Adrenal gland (tissue), 12 donors: ENCODE data around the gene STK32C. TPM values are rescaled to one million over a fixed set of nuclear protein-coding genes. Genes with fewer than 3 reads are reported as not detected.
A peak's percentile ranks its signal among the peaks of the same experiment; 100 is the strongest.
"Not testable (repeated sequence)": the region's sequence is repeated elsewhere in the genome, so short reads cannot be mapped to it uniquely, and the experiment has no call there.

Source experiments
- DNase-seq, 7 donors: peaks; one replicate each; pipeline ENCODE4 v3.0.0-alpha.2; 2019 to 2020
- H3K27ac ChIP-seq, 5 donors: fragments of 200-600 bp; sonication (generic) in 4 of 5; 1 replicate in 3 of 5; 2 replicates in 2 of 5; pipeline versions ENCODE4 v1.5.1 to v1.8.0; 2016 to 2020; ENCODE audit warnings: mild to moderate bottlenecking in 1 of 5
- H3K27me3 ChIP-seq: fragments of 200-600 bp; 2 replicates; pipeline ENCODE4 v1.8.0; 2021
- H3K36me3 ChIP-seq, 2 donors: fragments of 200-600 bp; replicated peaks in 1 of 2; 1 replicate in 1 of 2; 2 replicates in 1 of 2; pipeline versions ENCODE4 v1.5.1 to v1.8.0; 2018 to 2022
- H3K4me1 ChIP-seq, 2 donors: fragments of 200-600 bp; replicated peaks in 1 of 2; 1 replicate in 1 of 2; 2 replicates in 1 of 2; pipeline versions ENCODE4 v1.5.1 to v1.8.0; 2018 to 2021
- H3K4me3 ChIP-seq, 4 donors: fragments of 200-600 bp; sonication (generic) in 3 of 4; one replicate each; pipeline ENCODE4 v1.5.1; 2016 to 2018
- H3K9me3 ChIP-seq, 3 donors: fragments of 200-600 bp; sonication (generic) in 1 of 3; replicated peaks in 1 of 3; 1 replicate in 2 of 3; 2 replicates in 1 of 3; pipeline versions ENCODE4 v1.5.1 to v1.8.0; 2016 to 2021
- POLR2A ChIP-seq, 2 donors: fragments of 450-650 bp; IDR thresholded peaks; one replicate each; pipeline ENCODE4 v1.6.1; 2017; ENCODE audit warnings: antibody characterized with exemption in 2 of 2, mild to moderate bottlenecking in 2 of 2, moderate library complexity in 1 of 2
- WGBS, 4 donors: extraction: QIAGEN DNeasy Blood & Tissue Kit in 2 of 4; methylation state at CpG; one replicate each; pipeline versions ENCODE4 v1.1.5 to v1.1.7; 2013 to 2017; 5-methylcytosine and 5-hydroxymethylcytosine counted together
- intact Hi-C, 2 donors: fragments of 100-400 bp; cut with DNase I; formaldehyde crosslinking; loops; one replicate each; pipeline versions ENCODE4 v1.14.1 to v1.15.0; 2022 to 2023
- polyA plus RNA-seq, 3 donors: library from polyadenylated mRNA; stranded (reverse); fragments of 200-250 nt in 2 of 3; fragments of 350-450 nt in 1 of 3; fragmentation: Illumina TruSeq in 1 of 3; extraction: RNeasy Lipid Tissue Mini Kit (QIAGEN cat#74804) in 1 of 3; gene quantifications; one replicate each; pipeline ENCODE4 v1.2.3, GENCODE V29; 2013 to 2014
- total RNA-seq, 9 donors: library from RNA; depleted of rRNA in 4 of 9; stranded (reverse); fragments of >200 nt in 4 of 9; fragments of 120-200 nt in 1 of 9; fragmentation: NEBNext Ultra II Directional in 1 of 9; extraction: Animal tissue kit (Norgen Biotek cat#: 25700) in 1 of 9; gene quantifications; one replicate each; pipeline versions ENCODE4 v1.1.0 to v1.2.4, GENCODE V29; 2013 to 2023
- TF ChIP-seq, protein P1 (sequence below), 6 experiments: fragments of 450-650 bp in 4 of 6; fragments of 200-600 bp in 2 of 6; sonication (generic) in 1 of 6; IDR thresholded peaks; 1 replicate in 5 of 6; 2 replicates in 1 of 6; pipeline versions ENCODE4 v1.5.1 to v1.8.0; 2016 to 2021; ENCODE audit warnings: antibody characterized with exemption in 6 of 6, mild to moderate bottlenecking in 2 of 6, moderate library complexity in 1 of 6
- donor health status: healthy with polysubstance abuse.
- donor health status: Bipolar disorder and iron deficiency.
- donor health status: DM: yes; HTN: yes; CAD: no.
- donor health status: DM: no; HTN: no; CAD: no.
- donor health status: DM: no; HTN: no; CAD: no.
- donor health status: DM: yes; HTN: yes; CAD: no.

STK32C gene
- total and polyA plus RNA-seq, 12 donors: 2.8 to 36.5 (median 15.9) TPM

DNA sequence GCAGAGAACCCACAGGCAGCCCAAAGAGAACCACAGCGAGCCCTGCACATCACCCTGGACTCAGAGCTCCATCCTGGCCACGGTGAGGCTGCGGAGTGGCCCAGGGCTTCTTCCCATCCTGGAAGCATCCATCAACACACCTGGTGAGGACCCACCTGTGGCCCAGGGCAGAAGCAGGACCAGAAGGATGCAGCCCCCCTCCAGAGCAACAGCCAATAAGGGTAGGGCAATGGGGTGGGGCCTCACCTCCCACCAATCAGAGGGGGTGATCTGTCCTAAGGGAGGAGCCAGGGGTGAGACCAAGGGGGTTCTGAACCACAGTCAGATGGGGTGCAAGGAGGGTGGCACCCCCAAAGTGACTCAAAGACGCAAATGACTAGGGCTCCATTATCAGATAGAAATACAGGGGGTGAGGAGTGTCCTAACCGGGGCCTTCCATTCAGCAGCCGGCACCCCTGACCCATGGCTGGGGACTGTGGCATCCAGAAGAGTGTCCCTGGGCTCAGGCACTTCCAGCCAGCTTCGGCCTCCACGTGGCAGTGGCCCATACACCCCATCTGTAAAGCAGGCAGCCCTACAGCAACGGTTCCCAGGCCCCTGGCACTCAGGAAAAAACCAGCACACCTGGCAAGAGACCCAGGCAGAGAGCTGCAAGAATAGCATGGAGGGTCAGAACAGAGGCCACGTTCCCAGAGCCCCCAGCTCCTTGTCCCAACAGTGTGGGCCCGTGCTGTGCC, 36.9 kb downstream of the STK32C start:
- Histone ChIP-seq H3K27me3 (no peaks in the 10 kb centered on the region), H3K9me3 (no peaks in the 10 kb centered on the region), H3K4me3 (no peak overlapping the region), H3K36me3 (no peaks in the 10 kb centered on the region), H3K4me1 (peaks cover 0 to 5% of the 10 kb centered on the region in 2 donors), H3K27ac (no peak overlapping the region)
- WGBS, 4 donors: 69 to 98% (median 88%) methylated on average over 5 to 11 of the region's 11 CpGs
- DNase-seq: no peak
- intact Hi-C loops: no loop called here
- no peak for TF ChIP-seq POLR2A (IDR thresholded peaks at IDR 0.05)
- TF ChIP-seq, protein P1, sequence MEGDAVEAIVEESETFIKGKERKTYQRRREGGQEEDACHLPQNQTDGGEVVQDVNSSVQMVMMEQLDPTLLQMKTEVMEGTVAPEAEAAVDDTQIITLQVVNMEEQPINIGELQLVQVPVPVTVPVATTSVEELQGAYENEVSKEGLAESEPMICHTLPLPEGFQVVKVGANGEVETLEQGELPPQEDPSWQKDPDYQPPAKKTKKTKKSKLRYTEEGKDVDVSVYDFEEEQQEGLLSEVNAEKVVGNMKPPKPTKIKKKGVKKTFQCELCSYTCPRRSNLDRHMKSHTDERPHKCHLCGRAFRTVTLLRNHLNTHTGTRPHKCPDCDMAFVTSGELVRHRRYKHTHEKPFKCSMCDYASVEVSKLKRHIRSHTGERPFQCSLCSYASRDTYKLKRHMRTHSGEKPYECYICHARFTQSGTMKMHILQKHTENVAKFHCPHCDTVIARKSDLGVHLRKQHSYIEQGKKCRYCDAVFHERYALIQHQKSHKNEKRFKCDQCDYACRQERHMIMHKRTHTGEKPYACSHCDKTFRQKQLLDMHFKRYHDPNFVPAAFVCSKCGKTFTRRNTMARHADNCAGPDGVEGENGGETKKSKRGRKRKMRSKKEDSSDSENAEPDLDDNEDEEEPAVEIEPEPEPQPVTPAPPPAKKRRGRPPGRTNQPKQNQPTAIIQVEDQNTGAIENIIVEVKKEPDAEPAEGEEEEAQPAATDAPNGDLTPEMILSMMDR (IDR thresholded peaks at IDR 0.05): no peak

DNA sequence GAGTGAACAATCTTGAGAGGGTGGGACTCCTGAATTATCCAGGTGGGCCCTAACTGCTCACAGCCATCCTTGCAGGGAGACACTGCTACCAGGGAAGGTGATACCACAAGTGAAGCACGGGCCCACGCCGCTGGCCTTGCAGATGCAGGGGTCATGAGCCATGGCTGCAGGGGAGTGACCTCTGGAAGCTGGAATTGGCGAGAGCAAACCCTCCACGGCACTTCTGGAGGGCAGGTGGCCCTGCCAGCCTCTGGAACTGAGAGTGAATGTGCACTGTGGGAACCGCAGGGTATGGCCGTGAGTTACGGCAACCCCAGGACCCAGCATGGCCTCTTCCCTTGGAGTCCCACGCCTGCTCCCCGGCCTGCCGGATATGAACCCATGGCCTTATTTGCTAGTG, 37.5 kb downstream of the STK32C start:
- Histone ChIP-seq H3K36me3 (no peaks in the 10 kb centered on the region), H3K27me3 (no peaks in the 10 kb centered on the region), H3K4me3 (no peak overlapping the region), H3K4me1 (peaks cover 0 to 5% of the 10 kb centered on the region in 2 donors), H3K27ac (no peak overlapping the region), H3K9me3 (no peaks in the 10 kb centered on the region)
- WGBS, 4 donors: 91 to 96% (median 91%) methylated on average over 11 of the region's 11 CpGs; no CpG with 5 or more reads in 1 of the 4 donors
- intact Hi-C loops: no loop called here
- TF ChIP-seq POLR2A (IDR thresholded peaks at IDR 0.05): no peak
- TF ChIP-seq, protein P1 (IDR thresholded peaks at IDR 0.05): no peak
- no peak for DNase-seq

DNA sequence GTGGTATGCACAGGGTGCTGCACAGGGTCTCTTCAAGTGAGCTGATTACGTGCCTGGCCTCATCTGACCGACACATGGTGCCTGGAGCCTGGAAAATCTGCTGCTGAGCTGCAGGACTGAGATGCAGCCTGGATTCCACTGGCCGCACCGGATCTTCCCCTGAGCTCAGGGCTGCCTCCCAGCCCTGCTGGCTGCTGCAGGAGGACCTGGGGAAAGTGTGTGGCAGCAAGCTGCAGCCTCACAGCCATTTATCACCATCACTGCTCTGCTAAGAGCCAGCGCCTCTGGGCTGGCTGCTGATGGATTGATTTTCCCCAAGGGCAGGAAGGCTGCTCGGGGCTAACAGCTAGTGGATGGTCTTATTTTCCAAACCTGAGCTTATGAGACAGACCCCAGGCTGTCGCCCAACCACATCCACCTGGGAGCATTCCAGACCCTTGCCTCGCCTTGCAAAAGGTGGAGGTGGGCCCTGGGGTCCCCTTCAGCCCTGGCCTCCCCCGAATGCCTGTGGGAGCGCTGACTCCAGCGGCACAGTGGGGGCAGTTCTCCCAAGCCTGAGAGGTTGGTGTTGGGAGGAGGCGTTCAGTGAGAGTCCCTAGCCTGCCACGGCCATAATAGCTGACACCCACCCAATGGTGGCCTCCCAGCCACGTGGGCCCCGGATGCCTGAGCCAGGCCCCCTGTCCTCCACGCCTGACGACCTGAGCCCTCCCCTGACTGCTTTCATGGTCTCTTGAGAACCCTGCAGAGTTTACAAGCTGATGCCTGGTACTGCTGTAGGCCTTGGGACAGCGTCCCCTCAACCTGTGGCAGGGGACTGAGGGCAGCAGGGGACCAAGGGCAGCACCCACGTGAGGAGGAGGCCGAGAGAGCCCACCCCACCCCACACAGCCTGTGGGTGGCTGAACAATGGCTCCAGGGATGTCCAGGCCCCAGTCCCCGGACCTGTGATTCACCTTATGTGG, 38.2 kb downstream of the STK32C start:
- intact Hi-C loops: no loop called here
- H3K9me3 ChIP-seq: no peaks in the 10 kb centered on the region
- WGBS, 4 donors: 75 to 100% (median 83%) methylated on average over 3 to 21 of the region's 21 CpGs

DNA sequence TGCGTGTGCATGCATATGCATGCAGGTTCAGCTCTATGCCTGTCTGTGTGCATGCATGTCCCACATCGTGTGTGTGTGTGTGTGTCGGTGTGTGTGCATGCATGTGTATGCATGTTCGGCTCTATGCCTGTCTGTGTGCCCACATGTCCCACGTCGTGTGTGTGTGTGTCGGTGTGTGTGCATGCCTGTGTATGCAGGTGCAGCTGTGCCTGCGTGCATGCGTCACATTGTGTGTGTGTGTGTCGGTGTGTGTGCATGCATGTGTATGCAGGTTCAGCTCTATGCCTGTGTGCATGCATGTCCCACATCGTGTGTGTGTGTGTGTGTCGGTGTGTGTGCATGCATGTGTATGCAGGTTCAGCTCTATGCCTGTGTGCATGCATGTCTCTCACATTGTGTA, 39.8 kb downstream of the STK32C start:
- H3K4me3 ChIP-seq, H3K27me3 ChIP-seq, H3K4me1 ChIP-seq, H3K9me3 ChIP-seq, H3K27ac ChIP-seq, H3K36me3 ChIP-seq, intact Hi-C loops, DNase-seq: not testable (repeated sequence)
- 86 to 94% (median 89%) methylated on average over 3 to 12 of the region's 12 CpGs for WGBS, 4 donors

More for the DNA sequence above, 38.2 kb downstream of the STK32C start:
- H3K4me1 ChIP-seq: peaks cover 0 to 5% of the 10 kb centered on the region in 2 donors
- H3K4me3 ChIP-seq: no peak overlapping the region
- no peaks in the 10 kb centered on the region for H3K27me3 ChIP-seq
- H3K27ac ChIP-seq: no peak overlapping the region
- no peak for TF ChIP-seq POLR2A (IDR thresholded peaks at IDR 0.05)
- TF ChIP-seq, protein P1 (IDR thresholded peaks at IDR 0.05): no peak
- peak in 1 of 7 donors; percentile 62 for DNase-seq
- H3K36me3 ChIP-seq: no peaks in the 10 kb centered on the region
